Body of pancreas (tissue), 4 donors: ENCODE results near the gene ASPM.

Experiments
- POLR2A ChIP-seq, 3 donors: fragments of 450-650 bp; IDR thresholded peaks; one replicate each; pipeline ENCODE4 v1.6.1; 2016; ENCODE audit warnings: antibody characterized with exemption in 3 of 3, mild to moderate bottlenecking in 2 of 3
- TF ChIP-seq, protein P1 (sequence below), 7 experiments: fragments of 450-650 bp in 4 of 7; fragments of 200-600 bp in 3 of 7; sonication (generic) in 3 of 7; IDR thresholded peaks; one replicate each; pipeline ENCODE4 v1.5.1; 2016 to 2019; ENCODE audit warnings: antibody characterized with exemption in 7 of 7

DNA sequence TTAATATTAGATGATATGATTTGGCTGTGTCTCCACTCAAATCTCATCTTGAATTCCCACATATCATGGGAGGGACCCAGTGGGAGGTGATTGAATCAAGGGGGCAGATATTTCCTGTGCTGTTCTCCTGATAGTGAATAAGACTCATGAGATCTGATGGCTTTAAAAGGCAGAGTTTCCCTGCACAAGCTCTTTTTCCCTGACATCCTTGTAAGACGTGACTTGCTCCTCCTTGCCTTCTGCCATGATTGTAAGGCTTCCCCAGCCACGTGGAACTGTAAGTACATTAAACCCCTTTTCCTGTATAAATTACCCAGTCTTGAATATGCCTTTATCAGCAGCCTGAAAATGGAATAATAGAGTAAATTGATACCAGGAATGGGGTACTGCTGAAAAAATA, 66.1 kb downstream of the ASPM start:
- TF ChIP-seq, protein P1, sequence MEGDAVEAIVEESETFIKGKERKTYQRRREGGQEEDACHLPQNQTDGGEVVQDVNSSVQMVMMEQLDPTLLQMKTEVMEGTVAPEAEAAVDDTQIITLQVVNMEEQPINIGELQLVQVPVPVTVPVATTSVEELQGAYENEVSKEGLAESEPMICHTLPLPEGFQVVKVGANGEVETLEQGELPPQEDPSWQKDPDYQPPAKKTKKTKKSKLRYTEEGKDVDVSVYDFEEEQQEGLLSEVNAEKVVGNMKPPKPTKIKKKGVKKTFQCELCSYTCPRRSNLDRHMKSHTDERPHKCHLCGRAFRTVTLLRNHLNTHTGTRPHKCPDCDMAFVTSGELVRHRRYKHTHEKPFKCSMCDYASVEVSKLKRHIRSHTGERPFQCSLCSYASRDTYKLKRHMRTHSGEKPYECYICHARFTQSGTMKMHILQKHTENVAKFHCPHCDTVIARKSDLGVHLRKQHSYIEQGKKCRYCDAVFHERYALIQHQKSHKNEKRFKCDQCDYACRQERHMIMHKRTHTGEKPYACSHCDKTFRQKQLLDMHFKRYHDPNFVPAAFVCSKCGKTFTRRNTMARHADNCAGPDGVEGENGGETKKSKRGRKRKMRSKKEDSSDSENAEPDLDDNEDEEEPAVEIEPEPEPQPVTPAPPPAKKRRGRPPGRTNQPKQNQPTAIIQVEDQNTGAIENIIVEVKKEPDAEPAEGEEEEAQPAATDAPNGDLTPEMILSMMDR (IDR thresholded peaks at IDR 0.05): no peak
- no peak for TF ChIP-seq POLR2A (IDR thresholded peaks at IDR 0.05)
